Esophagus squamous epithelium (tissue), 4 donors: ENCODE measurements around the gene WDR64.

Source experiments
- POLR2A ChIP-seq, 4 donors: fragments of 450-650 bp; IDR thresholded peaks; one replicate each; pipeline ENCODE4 v1.6.1; 2017; ENCODE audit warnings: antibody characterized with exemption in 4 of 4, mild to moderate bottlenecking in 4 of 4, moderate library complexity in 3 of 4
- TF ChIP-seq, protein P1 (sequence below), 6 experiments: fragments of 450-650 bp in 4 of 6; fragments of 200-600 bp in 2 of 6; sonication (generic) in 2 of 6; IDR thresholded peaks; one replicate each; pipeline ENCODE4 v1.5.1; 2016 to 2019; ENCODE audit warnings: antibody characterized with exemption in 6 of 6, mild to moderate bottlenecking in 4 of 6, moderate library complexity in 4 of 6

DNA sequence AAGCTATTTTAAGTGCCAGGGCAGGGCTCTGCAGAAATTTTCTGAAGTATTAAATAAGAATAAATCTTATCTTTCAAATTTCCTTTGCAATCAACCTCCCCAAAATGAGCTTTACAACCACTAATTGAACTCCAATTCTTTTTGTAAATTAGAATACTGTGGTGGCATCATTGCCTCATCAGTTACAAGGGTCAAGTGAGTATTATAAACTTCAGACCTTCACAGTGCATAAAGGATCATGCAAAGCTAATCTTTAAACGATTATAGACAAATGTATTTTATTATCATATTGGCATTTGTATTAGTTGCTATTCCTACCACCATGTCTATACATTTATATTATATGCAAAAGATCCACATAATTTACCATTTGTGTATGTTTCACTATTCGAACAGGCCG lies 19.1 kb upstream of the WDR64 start:
- TF ChIP-seq, protein P1, sequence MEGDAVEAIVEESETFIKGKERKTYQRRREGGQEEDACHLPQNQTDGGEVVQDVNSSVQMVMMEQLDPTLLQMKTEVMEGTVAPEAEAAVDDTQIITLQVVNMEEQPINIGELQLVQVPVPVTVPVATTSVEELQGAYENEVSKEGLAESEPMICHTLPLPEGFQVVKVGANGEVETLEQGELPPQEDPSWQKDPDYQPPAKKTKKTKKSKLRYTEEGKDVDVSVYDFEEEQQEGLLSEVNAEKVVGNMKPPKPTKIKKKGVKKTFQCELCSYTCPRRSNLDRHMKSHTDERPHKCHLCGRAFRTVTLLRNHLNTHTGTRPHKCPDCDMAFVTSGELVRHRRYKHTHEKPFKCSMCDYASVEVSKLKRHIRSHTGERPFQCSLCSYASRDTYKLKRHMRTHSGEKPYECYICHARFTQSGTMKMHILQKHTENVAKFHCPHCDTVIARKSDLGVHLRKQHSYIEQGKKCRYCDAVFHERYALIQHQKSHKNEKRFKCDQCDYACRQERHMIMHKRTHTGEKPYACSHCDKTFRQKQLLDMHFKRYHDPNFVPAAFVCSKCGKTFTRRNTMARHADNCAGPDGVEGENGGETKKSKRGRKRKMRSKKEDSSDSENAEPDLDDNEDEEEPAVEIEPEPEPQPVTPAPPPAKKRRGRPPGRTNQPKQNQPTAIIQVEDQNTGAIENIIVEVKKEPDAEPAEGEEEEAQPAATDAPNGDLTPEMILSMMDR (IDR thresholded peaks at IDR 0.05) = no peak
- no peak for TF ChIP-seq POLR2A (IDR thresholded peaks at IDR 0.05)
